ENCODE results near the gene BTF3. TPM values are rescaled to one million over a fixed set of nuclear protein-coding genes. Genes with fewer than 3 reads are reported as not detected.

BTF3 gene
- total RNA-seq, 1 experiment from 2014 or later: 861 TPM

DNA sequence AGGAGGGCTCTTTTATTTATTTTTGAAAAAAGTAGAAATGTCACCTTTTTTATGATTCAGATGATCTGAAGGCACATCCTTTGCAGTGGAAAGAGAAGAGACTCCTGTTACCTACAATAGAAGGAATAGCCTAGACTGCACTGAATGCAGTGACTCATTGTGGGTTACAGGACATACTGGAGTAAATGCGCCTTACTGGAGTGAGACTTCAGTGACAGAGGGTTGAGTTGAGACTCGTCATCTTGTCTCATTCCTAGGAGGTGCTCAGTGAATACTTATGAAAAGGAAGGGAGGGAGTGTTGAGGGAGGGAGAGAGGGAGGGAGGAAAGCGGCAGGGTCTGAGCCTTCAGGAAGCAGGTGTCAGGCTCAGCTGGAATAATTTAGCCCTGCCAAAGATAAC lies 42.0 kb downstream of the BTF3 start:
- Histone ChIP-seq H3K23me2 (ENCODE audit: insufficient read length, low read depth, low read length, poor library complexity, severe bottlenecking) (no peaks in the 10 kb centered on the region), H3T11ph (ENCODE audit: low read length) (no peak overlapping the region), H2BK15ac (ENCODE audit: low read depth, low read length) (no peak overlapping the region), H2AFZ (ENCODE audit: low read length) (no peak overlapping the region), H3K27me3 (ENCODE audit: insufficient read depth, low read length) (no peaks in the 10 kb centered on the region; the same call in 1 of the 2 replicates), H3K4me2 (ENCODE audit: insufficient read depth, insufficient read length, low read length) (no peak overlapping the region), H3K9me3 (ENCODE audit: control insufficient read depth, low read depth, low read length) (no peaks in the 10 kb centered on the region), H3K18ac (ENCODE audit: insufficient read length, low read depth, low read length) (no peak overlapping the region), H3K79me1 (ENCODE audit: insufficient read depth, low read depth, low read length, poor library complexity, severe bottlenecking) (no peaks in the 10 kb centered on the region), H3K9ac (ENCODE audit: extremely low read depth, insufficient read length, low read length) (no peak overlapping the region), H2BK20ac (ENCODE audit: low read depth, low read length, poor library complexity, severe bottlenecking) (no peak overlapping the region), H2BK5ac (ENCODE audit: insufficient read length, low read length) (no peak overlapping the region), H4K20me1 (ENCODE audit: control insufficient read depth, insufficient read depth, insufficient read length) (no peaks in the 10 kb centered on the region), H3K14ac (ENCODE audit: insufficient read depth, low read length) (no peak overlapping the region), H4K8ac (replicated peaks; ENCODE audit: insufficient read length, low read depth, low read length) (no peak overlapping the region), H2AK5ac (ENCODE audit: insufficient read length, low read length) (no peak overlapping the region), H2BK120ac (ENCODE audit: low read depth, low read length, poor library complexity, severe bottlenecking) (no peak overlapping the region), H2BK12ac (ENCODE audit: insufficient read length, low read depth, low read length) (no peak overlapping the region), H3K27ac (ENCODE audit: insufficient read length, low read depth, low read length) (no peak overlapping the region), H3K56ac (ENCODE audit: insufficient read length, low read depth, low read length) (no peak overlapping the region), H4K91ac (ENCODE audit: insufficient read length, low read depth, low read length) (no peak overlapping the region), H3K4me1 (ENCODE audit: insufficient read depth, low read length) (no peaks in the 10 kb centered on the region; the same call in 1 of the 2 replicates), H3K23ac (ENCODE audit: insufficient read length, low read depth, low read length) (no peak overlapping the region), H3K79me2 (ENCODE audit: insufficient read depth, low read length) (no peaks in the 10 kb centered on the region), H3K4ac (ENCODE audit: low read depth, low read length) (no peak overlapping the region), H4K5ac (ENCODE audit: insufficient read length, low read depth, low read length) (no peak overlapping the region)
- H3K36me3 Mint-ChIP-seq (ENCODE audit: insufficient read depth in 1 of 3, low read depth in 3 of 3): peaks cover 0 to 3% (median 0%) of the 10 kb centered on the region in 3 experiments; a peak in 2 of 7 replicates
- TF ChIP-seq, protein P1, sequence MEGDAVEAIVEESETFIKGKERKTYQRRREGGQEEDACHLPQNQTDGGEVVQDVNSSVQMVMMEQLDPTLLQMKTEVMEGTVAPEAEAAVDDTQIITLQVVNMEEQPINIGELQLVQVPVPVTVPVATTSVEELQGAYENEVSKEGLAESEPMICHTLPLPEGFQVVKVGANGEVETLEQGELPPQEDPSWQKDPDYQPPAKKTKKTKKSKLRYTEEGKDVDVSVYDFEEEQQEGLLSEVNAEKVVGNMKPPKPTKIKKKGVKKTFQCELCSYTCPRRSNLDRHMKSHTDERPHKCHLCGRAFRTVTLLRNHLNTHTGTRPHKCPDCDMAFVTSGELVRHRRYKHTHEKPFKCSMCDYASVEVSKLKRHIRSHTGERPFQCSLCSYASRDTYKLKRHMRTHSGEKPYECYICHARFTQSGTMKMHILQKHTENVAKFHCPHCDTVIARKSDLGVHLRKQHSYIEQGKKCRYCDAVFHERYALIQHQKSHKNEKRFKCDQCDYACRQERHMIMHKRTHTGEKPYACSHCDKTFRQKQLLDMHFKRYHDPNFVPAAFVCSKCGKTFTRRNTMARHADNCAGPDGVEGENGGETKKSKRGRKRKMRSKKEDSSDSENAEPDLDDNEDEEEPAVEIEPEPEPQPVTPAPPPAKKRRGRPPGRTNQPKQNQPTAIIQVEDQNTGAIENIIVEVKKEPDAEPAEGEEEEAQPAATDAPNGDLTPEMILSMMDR (conservative IDR thresholded peaks at IDR 0.05): no peak
- H3K4me1 Mint-ChIP-seq: peaks cover 2 to 12% of the 10 kb centered on the region in 2 experiments; a peak in 3 of 4 replicates
- peaks cover 10% of the 10 kb centered on the region for H3K27me3 Mint-ChIP-seq (ENCODE audit: low read depth)
- no peak for DNase-seq
- no peak overlapping the region for H3K4me3 Mint-ChIP-seq
- H3K9me3 Mint-ChIP-seq: peaks cover 0 to 9% of the 10 kb centered on the region in 2 experiments; a peak in 2 of 5 replicates
- WGBS (ENCODE audit: extremely low coverage, insufficient read length, low lambda C conversion rate): no CpG with 5 or more reads among the region's 3 CpGs
- H3K27ac Mint-ChIP-seq: no peak overlapping the region

Measured in H9 (cell line).